Neuronal stem cell (in vitro differentiated cells): ENCODE results near the gene PDK1.

ENCODE experiments used
- DNase-seq: peaks from one replicate; pipeline ENCODE4 v3.0.0-alpha.2; 2013; ENCODE audit warnings: low spot score
- H2AFZ ChIP-seq: one replicate; pipeline ENCODE4 v1.6.1; 2013; ENCODE audit warnings: mild to moderate bottlenecking, low read length, inconsistent platforms
- H2AK5ac ChIP-seq: 2 replicates; pipeline ENCODE4 v1.6.1; 2013; ENCODE audit warnings: low read depth, mild to moderate bottlenecking, inconsistent platforms, low read length, moderate library complexity, mixed read lengths
- H2BK120ac ChIP-seq: 2 replicates; pipeline ENCODE4 v1.6.1; 2013; ENCODE audit warnings: low read depth, mild to moderate bottlenecking, inconsistent platforms, low read length, moderate library complexity, mixed read lengths
- H2BK12ac ChIP-seq: one replicate; pipeline ENCODE4 v1.6.1; 2013; ENCODE audit warnings: low read length, inconsistent platforms
- H2BK15ac ChIP-seq: 2 replicates; pipeline ENCODE4 v1.6.1; 2013; ENCODE audit warnings: mild to moderate bottlenecking, low read length, inconsistent platforms, mixed read lengths
- H2BK5ac ChIP-seq: one replicate; pipeline ENCODE4 v1.6.1; 2013; ENCODE audit warnings: inconsistent platforms, mild to moderate bottlenecking, low read length, moderate library complexity
- H3K14ac ChIP-seq: one replicate; pipeline ENCODE4 v1.6.1; 2013; ENCODE audit warnings: low read length, inconsistent platforms
- H3K18ac ChIP-seq: 2 replicates; pipeline ENCODE4 v1.6.1; 2013; ENCODE audit warnings: low read length, inconsistent platforms
- H3K23ac ChIP-seq: 2 replicates; pipeline ENCODE4 v1.6.1; 2013; ENCODE audit warnings: low read depth, mild to moderate bottlenecking, mixed read lengths, low read length, inconsistent platforms; ENCODE audit not compliant: poor library complexity
- H3K27ac ChIP-seq: replicated peaks from 3 replicates; pipeline ENCODE4 v1.5.1; 2013; ENCODE audit warnings: low read length, inconsistent platforms
- H3K27me3 ChIP-seq, 3 experiments: 2 replicates each; pipeline ENCODE4 v1.6.1; 2013; ENCODE audit warnings: low read length in 3 of 3, mild to moderate bottlenecking in 2 of 3, inconsistent platforms in 1 of 3, low read depth in 1 of 3, mixed read lengths in 1 of 3, moderate library complexity in 1 of 3; ENCODE audit not compliant: control insufficient read depth in 3 of 3, insufficient read depth in 3 of 3
- H3K36me3 ChIP-seq, 2 donors: replicated peaks in 1 of 2; 2 replicates each; pipeline ENCODE4 v1.6.1; 2013; ENCODE audit warnings: low read length in 2 of 2; ENCODE audit not compliant: control insufficient read depth in 2 of 2, insufficient read depth in 2 of 2
- H3K4ac ChIP-seq: 2 replicates; pipeline ENCODE4 v1.6.1; 2013; ENCODE audit warnings: inconsistent platforms, mild to moderate bottlenecking, low read length, moderate library complexity
- H3K4me1 ChIP-seq, 2 donors: 1 replicate in 1 of 2; 2 replicates in 1 of 2; pipeline ENCODE4 v1.6.1; 2013; ENCODE audit warnings: low read length in 2 of 2, low read depth in 1 of 2; ENCODE audit not compliant: control insufficient read depth in 2 of 2, insufficient read depth in 1 of 2
- H3K4me2 ChIP-seq: one replicate; pipeline ENCODE4 v1.6.1; 2013; ENCODE audit warnings: mild to moderate bottlenecking, low read length, inconsistent platforms; ENCODE audit not compliant: insufficient read depth, poor library complexity, severe bottlenecking
- H3K4me3 ChIP-seq, 2 donors: 2 replicates each; pipeline ENCODE4 v1.5.1; 2013; ENCODE audit warnings: low read length in 2 of 2, mild to moderate bottlenecking in 2 of 2, inconsistent platforms in 1 of 2, moderate library complexity in 1 of 2
- H3K79me1 ChIP-seq: one replicate; pipeline ENCODE4 v1.6.1; 2013; ENCODE audit warnings: low read depth, mild to moderate bottlenecking, inconsistent platforms, low read length, moderate library complexity
- H3K9ac ChIP-seq: one replicate; pipeline ENCODE4 v1.6.1; 2013; ENCODE audit warnings: mild to moderate bottlenecking, low read depth, low read length, inconsistent platforms; ENCODE audit not compliant: poor library complexity
- H3K9me3 ChIP-seq, 2 donors: replicated peaks in 1 of 2; 2 replicates each; pipeline versions ENCODE3 to v1.6.1; 2013; ENCODE audit warnings: low read length in 2 of 2, mild to moderate bottlenecking in 2 of 2, inconsistent platforms in 1 of 2, low read depth in 1 of 2, mixed read lengths in 1 of 2, moderate library complexity in 1 of 2; ENCODE audit not compliant: control insufficient read depth in 2 of 2, insufficient read depth in 1 of 2
- H4K8ac ChIP-seq: one replicate; pipeline ENCODE4 v1.6.1; 2013; ENCODE audit warnings: low read depth, mild to moderate bottlenecking, inconsistent platforms, low read length, moderate library complexity
- H4K91ac ChIP-seq: one replicate; pipeline ENCODE4 v1.6.1; 2013; ENCODE audit warnings: low read length, low read depth, mild to moderate bottlenecking, inconsistent platforms; ENCODE audit not compliant: poor library complexity
- WGBS, 2 donors: extraction: QIAGEN DNeasy Blood & Tissue Kit; methylation state at CpG; one replicate each; pipeline ENCODE4 v1.1.7; 2013; ENCODE audit warnings: missing lambda C conversion rate in 2 of 2, mixed read lengths in 1 of 2; ENCODE audit not compliant: insufficient read length in 2 of 2, insufficient replicate concordance in 1 of 2; ENCODE audit errors: extremely low coverage in 2 of 2; 5-methylcytosine and 5-hydroxymethylcytosine counted together

Gene PDK1

GRCh38 chr2:172555272-172555521 is 693 bp upstream of the PDK1 start:
- Histone ChIP-seq H3K36me3 (peaks cover 0 to 6% of the 10 kb centered on the region in 2 donors), H3K14ac (peak overlapping the region; percentile 14), H3K4ac (no peak overlapping the region), H3K23ac (peak overlapping the region; percentile 99), H3K27ac (no peak overlapping the region), H3K18ac (peak overlapping the region; percentile 97), H4K91ac (no peak overlapping the region), H2BK5ac (no peak overlapping the region), H3K9me3 (no peaks in the 10 kb centered on the region), H3K4me3 (peak overlapping the region; percentile 87 to 95), H3K4me1 (peaks cover 5 to 11% of the 10 kb centered on the region in 2 donors), H2AK5ac (no peak overlapping the region), H3K27me3 (peaks cover 0 to 6% (median 0%) of the 10 kb centered on the region in 3 experiments), H2BK12ac (peak overlapping the region; percentile 82), H2BK15ac (peak overlapping the region; percentile 40), H4K8ac (no peak overlapping the region), H2AFZ (peak overlapping the region; percentile 97), H2BK120ac (no peak overlapping the region), H3K79me1 (no peaks in the 10 kb centered on the region), H3K9ac (peak overlapping the region; percentile 91), H3K4me2 (peak overlapping the region; percentile 78)
- DNase-seq = no peak
- WGBS, 2 donors = no CpG with 5 or more reads among the region's 8 CpGs

GRCh38 chr2:172556284-172557033 is 569 bp downstream of the PDK1 start:
- WGBS, 2 donors = no CpG with 5 or more reads among the region's 52 CpGs
- peak; percentile 57 for DNase-seq
- H3K4me3 ChIP-seq = peak overlapping the region; percentile 87 to 96
- H3K79me1 ChIP-seq = no peaks in the 10 kb centered on the region
- peak overlapping the region; percentile 90 for H3K9ac ChIP-seq
- H3K23ac ChIP-seq = peak overlapping the region; percentile 99
- peak overlapping the region; percentile 84 for H3K18ac ChIP-seq
- H3K14ac ChIP-seq = no peak overlapping the region
- no peak overlapping the region for H2BK120ac ChIP-seq
- peaks cover 4 to 16% of the 10 kb centered on the region in 2 donors for H3K4me1 ChIP-seq
- peak overlapping the region; percentile 85 for H3K4me2 ChIP-seq
- H2AK5ac ChIP-seq = no peak overlapping the region
- no peak overlapping the region for H2BK12ac ChIP-seq
- H2BK5ac ChIP-seq = no peak overlapping the region
- peak overlapping the region; percentile 97 for H2AFZ ChIP-seq
- H4K91ac ChIP-seq = no peak overlapping the region
- no peak overlapping the region for H3K4ac ChIP-seq
- no peak overlapping the region for H2BK15ac ChIP-seq
- H3K27me3 ChIP-seq = peaks cover 0 to 6% (median 0%) of the 10 kb centered on the region in 3 experiments
- no peak overlapping the region for H3K27ac ChIP-seq
- no peak overlapping the region for H4K8ac ChIP-seq
- H3K36me3 ChIP-seq = peaks cover 0 to 8% of the 10 kb centered on the region in 2 donors
- no peaks in the 10 kb centered on the region for H3K9me3 ChIP-seq

GRCh38 chr2:172558372-172558771 is 2.5 kb downstream of the PDK1 start:
- Histone ChIP-seq H2AFZ (no peak overlapping the region), H3K27me3 (peaks cover 0 to 6% (median 0%) of the 10 kb centered on the region in 3 experiments), H3K23ac (no peak overlapping the region), H3K9ac (no peak overlapping the region), H3K79me1 (no peaks in the 10 kb centered on the region), H3K9me3 (no peaks in the 10 kb centered on the region), H2BK15ac (no peak overlapping the region), H4K8ac (no peak overlapping the region), H3K4me1 (peaks cover 4 to 19% of the 10 kb centered on the region in 2 donors), H3K36me3 (peaks cover 0 to 22% of the 10 kb centered on the region in 2 donors), H3K4ac (no peak overlapping the region), H3K14ac (no peak overlapping the region), H3K27ac (no peak overlapping the region), H2BK120ac (no peak overlapping the region), H2BK5ac (no peak overlapping the region), H3K4me2 (no peak overlapping the region), H2BK12ac (no peak overlapping the region), H3K18ac (no peak overlapping the region), H2AK5ac (no peak overlapping the region), H3K4me3 (no peak overlapping the region), H4K91ac (no peak overlapping the region)
- no CpG with 5 or more reads among the region's 5 CpGs for WGBS, 2 donors
- DNase-seq = no peak

GRCh38 chr2:172560721-172561120 is 4.8 kb downstream of the PDK1 start:
- no CpG with 5 or more reads among the region's 2 CpGs for WGBS, 2 donors

More at GRCh38 chr2:172560721-172561120, 4.8 kb downstream of the PDK1 start:
- Histone ChIP-seq H3K4me3 (no peak overlapping the region), H3K18ac (no peak overlapping the region), H3K4me2 (no peak overlapping the region), H3K9ac (no peak overlapping the region), H2BK120ac (no peak overlapping the region), H2BK15ac (no peak overlapping the region), H3K27ac (no peak overlapping the region), H2AK5ac (no peak overlapping the region), H3K27me3 (peaks cover 0 to 3% (median 0%) of the 10 kb centered on the region in 3 experiments), H3K4me1 (peaks cover 4 to 15% of the 10 kb centered on the region in 2 donors), H3K36me3 (peaks cover 0 to 39% of the 10 kb centered on the region in 2 donors), H2AFZ (no peak overlapping the region), H3K14ac (no peak overlapping the region), H3K23ac (no peak overlapping the region), H4K91ac (no peak overlapping the region), H3K79me1 (no peaks in the 10 kb centered on the region), H2BK12ac (no peak overlapping the region), H4K8ac (no peak overlapping the region), H3K9me3 (no peaks in the 10 kb centered on the region), H3K4ac (no peak overlapping the region), H2BK5ac (no peak overlapping the region)
- no peak for DNase-seq
